ENCODE data around the gene ITGAV. TPM values are rescaled to one million over a fixed set of nuclear protein-coding genes. Genes with fewer than 3 reads are reported as not detected.

ITGAV gene
- total RNA-seq, 2 experiments from 2014 or later = 2.9 to 3.7 TPM

DNA sequence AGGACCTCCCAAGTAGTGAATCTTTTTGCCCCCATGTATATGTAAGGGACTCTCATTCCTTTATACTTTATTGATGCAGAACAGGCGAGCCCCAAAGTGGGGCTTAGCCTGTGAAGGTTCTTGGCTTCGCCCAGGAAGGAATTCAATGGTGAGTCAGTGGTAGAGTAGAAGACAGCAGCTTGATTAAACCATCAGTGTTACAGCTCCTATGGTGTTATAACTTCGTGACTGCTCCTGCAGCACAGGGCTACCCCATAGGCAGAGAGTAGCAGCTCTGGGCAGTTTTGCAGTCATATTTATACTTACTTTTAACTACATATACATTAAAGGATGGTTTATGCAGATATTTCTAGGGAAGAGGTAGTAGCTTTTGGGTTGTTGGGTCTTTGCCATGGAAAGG is 115.0 kb downstream of the ITGAV start:
- Histone ChIP-seq H3K4me3 (ENCODE audit: low read length) (no peak overlapping the region), H3K9me3 (ENCODE audit: control insufficient read depth in 1 of 2, insufficient read depth in 1 of 2, low read length in 2 of 2) (no peaks in the 10 kb centered on the region), H3K36me3 (ENCODE audit: insufficient read depth, low read length) (no peaks in the 10 kb centered on the region), H3K27me3 (ENCODE audit: control insufficient read depth in 1 of 2, insufficient read depth in 2 of 2, low read length in 2 of 2) (no peaks in the 10 kb centered on the region), H3K4me1 (ENCODE audit: insufficient read depth, low read length) (no peaks in the 10 kb centered on the region), H3K27ac (ENCODE audit: low read depth in 1 of 2, low read length in 2 of 2) (no peak overlapping the region)
- no peaks in the 10 kb centered on the region for H3K9me3 Mint-ChIP-seq
- CTCF ChIA-PET = no interaction called here
- H3K36me3 Mint-ChIP-seq (ENCODE audit: low read depth) = no peaks in the 10 kb centered on the region
- H3K4me3 Mint-ChIP-seq = no peak overlapping the region
- POLR2A ChIA-PET = no interaction called here
- H3K27me3 Mint-ChIP-seq = peaks cover 9% of the 10 kb centered on the region
- DNase-seq (no peak), ATAC-seq (ENCODE audit: poor library complexity) (no peak)
- no peaks in the 10 kb centered on the region for H3K4me1 Mint-ChIP-seq (ENCODE audit: low read depth)
- TF ChIP-seq, protein P1, sequence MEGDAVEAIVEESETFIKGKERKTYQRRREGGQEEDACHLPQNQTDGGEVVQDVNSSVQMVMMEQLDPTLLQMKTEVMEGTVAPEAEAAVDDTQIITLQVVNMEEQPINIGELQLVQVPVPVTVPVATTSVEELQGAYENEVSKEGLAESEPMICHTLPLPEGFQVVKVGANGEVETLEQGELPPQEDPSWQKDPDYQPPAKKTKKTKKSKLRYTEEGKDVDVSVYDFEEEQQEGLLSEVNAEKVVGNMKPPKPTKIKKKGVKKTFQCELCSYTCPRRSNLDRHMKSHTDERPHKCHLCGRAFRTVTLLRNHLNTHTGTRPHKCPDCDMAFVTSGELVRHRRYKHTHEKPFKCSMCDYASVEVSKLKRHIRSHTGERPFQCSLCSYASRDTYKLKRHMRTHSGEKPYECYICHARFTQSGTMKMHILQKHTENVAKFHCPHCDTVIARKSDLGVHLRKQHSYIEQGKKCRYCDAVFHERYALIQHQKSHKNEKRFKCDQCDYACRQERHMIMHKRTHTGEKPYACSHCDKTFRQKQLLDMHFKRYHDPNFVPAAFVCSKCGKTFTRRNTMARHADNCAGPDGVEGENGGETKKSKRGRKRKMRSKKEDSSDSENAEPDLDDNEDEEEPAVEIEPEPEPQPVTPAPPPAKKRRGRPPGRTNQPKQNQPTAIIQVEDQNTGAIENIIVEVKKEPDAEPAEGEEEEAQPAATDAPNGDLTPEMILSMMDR (IDR thresholded peaks at IDR 0.05) = no peak
- intact Hi-C loops (cut with DNase I, micrococcal nuclease) = no loop called here
- no peak overlapping the region for H3K27ac Mint-ChIP-seq

DNA sequence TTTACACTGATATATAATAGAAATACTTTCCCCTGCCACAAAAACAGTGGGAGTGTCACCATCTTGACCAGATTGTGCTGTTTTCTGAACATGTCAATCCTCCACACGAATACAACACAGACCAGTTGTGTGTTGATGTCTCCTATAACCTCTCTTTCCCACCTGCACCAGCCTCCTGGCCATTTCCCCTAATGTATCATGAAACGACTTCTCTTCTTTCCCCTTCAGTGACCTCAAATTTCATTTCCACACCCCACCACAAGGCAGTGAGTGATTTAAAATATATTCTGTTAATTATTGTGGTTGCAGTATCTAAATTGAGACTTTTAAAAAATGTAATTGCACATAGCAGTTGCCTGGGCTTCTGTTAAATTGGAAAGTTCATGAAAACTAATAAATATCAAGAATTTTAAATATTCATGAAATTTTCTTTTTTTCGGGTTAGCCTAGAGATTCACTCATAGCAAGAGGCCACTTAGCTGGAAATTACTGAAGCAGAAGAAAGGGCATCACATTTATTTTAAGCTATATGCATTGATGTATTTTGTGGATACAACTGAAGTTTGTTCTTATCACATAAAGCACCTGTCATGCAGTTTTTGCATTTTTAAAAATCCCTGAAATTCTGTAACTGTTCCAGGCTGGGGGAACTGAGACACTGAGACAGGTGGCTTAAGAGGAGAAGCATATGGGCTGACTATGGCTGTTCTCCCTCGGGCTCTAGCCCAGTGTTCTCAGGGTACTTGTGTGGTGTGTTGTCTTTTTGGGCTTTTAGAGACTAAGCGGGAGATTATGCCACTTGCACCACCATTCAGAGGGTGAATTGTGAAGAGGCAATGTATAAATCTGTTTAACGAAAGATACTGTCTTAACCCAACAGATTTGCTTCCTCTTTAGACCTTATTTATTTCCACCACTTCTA is 119.9 kb downstream of the ITGAV start:
- CTCF ChIA-PET = no interaction called here
- Histone ChIP-seq H3K27ac (ENCODE audit: low read depth in 1 of 2, low read length in 2 of 2) (no peak overlapping the region), H3K4me3 (ENCODE audit: low read length) (no peak overlapping the region), H3K9me3 (ENCODE audit: control insufficient read depth in 1 of 2, insufficient read depth in 1 of 2, low read length in 2 of 2) (no peaks in the 10 kb centered on the region), H3K4me1 (ENCODE audit: insufficient read depth, low read length) (no peaks in the 10 kb centered on the region), H3K36me3 (ENCODE audit: insufficient read depth, low read length) (no peaks in the 10 kb centered on the region), H3K27me3 (ENCODE audit: control insufficient read depth in 1 of 2, insufficient read depth in 2 of 2, low read length in 2 of 2) (no peaks in the 10 kb centered on the region)
- intact Hi-C loops (cut with DNase I, micrococcal nuclease) = no loop called here
- DNase-seq = no peak
- no peak for ATAC-seq (ENCODE audit: poor library complexity)
- Mint-ChIP-seq H3K4me3 (no peak overlapping the region), H3K9me3 (no peaks in the 10 kb centered on the region), H3K27me3 (no peaks in the 10 kb centered on the region), H3K27ac (no peak overlapping the region), H3K36me3 (ENCODE audit: low read depth) (no peaks in the 10 kb centered on the region), H3K4me1 (ENCODE audit: low read depth) (no peaks in the 10 kb centered on the region)
- TF ChIP-seq, protein P1 (IDR thresholded peaks at IDR 0.05) = no peak
- POLR2A ChIA-PET = no interaction called here

DNA sequence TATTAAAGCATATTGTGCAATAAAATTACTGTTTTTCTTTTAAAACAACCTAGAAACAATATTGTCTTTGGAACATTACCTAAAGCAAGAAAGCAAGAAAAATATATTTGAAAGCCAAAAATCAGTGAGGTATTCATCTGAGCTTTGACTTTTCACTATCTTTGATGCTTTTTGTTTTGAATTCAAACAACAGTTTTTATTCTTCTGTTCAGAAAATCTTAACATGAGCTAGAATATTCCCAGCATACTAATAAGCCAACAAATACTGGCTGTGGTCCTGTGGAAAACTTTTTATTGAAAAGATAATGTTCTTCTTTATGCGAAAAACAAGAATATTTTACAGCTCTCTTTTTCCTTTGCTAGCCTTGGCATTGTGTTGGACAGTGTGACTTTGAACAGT is 123.8 kb downstream of the ITGAV start:
- Histone ChIP-seq H3K4me1 (ENCODE audit: insufficient read depth, low read length) (no peaks in the 10 kb centered on the region), H3K27ac (ENCODE audit: low read depth in 1 of 2, low read length in 2 of 2) (no peak overlapping the region), H3K27me3 (ENCODE audit: control insufficient read depth in 1 of 2, insufficient read depth in 2 of 2, low read length in 2 of 2) (no peaks in the 10 kb centered on the region), H3K9me3 (ENCODE audit: control insufficient read depth in 1 of 2, insufficient read depth in 1 of 2, low read length in 2 of 2) (no peaks in the 10 kb centered on the region), H3K36me3 (ENCODE audit: insufficient read depth, low read length) (no peaks in the 10 kb centered on the region), H3K4me3 (ENCODE audit: low read length) (no peak overlapping the region)
- H3K27ac Mint-ChIP-seq = no peak overlapping the region
- TF ChIP-seq, protein P1 (IDR thresholded peaks at IDR 0.05) = no peak
- DNase-seq (no peak), ATAC-seq (ENCODE audit: poor library complexity) (no peak)
- POLR2A ChIA-PET = no interaction called here
- CTCF ChIA-PET = no interaction called here
- H3K36me3 Mint-ChIP-seq (ENCODE audit: low read depth) = no peaks in the 10 kb centered on the region
- H3K4me1 Mint-ChIP-seq (ENCODE audit: low read depth) = no peaks in the 10 kb centered on the region
- H3K4me3 Mint-ChIP-seq = no peak overlapping the region
- no peaks in the 10 kb centered on the region for H3K27me3 Mint-ChIP-seq
- intact Hi-C loops (cut with DNase I, micrococcal nuclease) = no loop called here
- no peaks in the 10 kb centered on the region for H3K9me3 Mint-ChIP-seq

All from CD4-positive, alpha-beta T cell (primary cell).